Activated CD4-positive, alpha-beta T cell treated with anti-CD3 and anti-CD28 coated beads, Interleukin-2, amount 10 ng/mL, durations not matched to agents 7 days and 5 days (primary cell): ENCODE measurements around the gene DNASE1L2. TPM values are rescaled to one million over a fixed set of nuclear protein-coding genes. Genes with fewer than 3 reads are reported as not detected.

Experiments used
- CTCF ChIA-PET: fragments of 350-600 bp; sonication (Branson Sonifier 250); formaldehyde crosslinking; loops from one replicate; lab custom pipeline; 2021; ENCODE audit warnings: antibody characterized with exemption; lab: Charles Lee
- POLR2A ChIA-PET: fragments of 350-600 bp; sonication (Branson Sonifier 250); formaldehyde crosslinking; loops from one replicate; lab custom pipeline; 2021; ENCODE audit warnings: antibody characterized with exemption; lab: Charles Lee
- DNase-seq: peaks from one replicate; pipeline ENCODE4 v3.0.0-alpha.2; 2020
- H3K27ac Mint-ChIP-seq: one replicate; pipeline ENCODE4 v1.8.0; 2021; ENCODE audit warnings: mild to moderate bottlenecking, moderate library complexity, mixed read lengths
- H3K27me3 Mint-ChIP-seq: one replicate; pipeline ENCODE4 v1.8.0; 2021; ENCODE audit warnings: mixed read lengths
- H3K36me3 Mint-ChIP-seq: one replicate; pipeline ENCODE4 v1.8.0; 2021; ENCODE audit warnings: low read depth, mixed read lengths
- H3K4me1 Mint-ChIP-seq: one replicate; pipeline ENCODE4 v1.8.0; 2021; ENCODE audit warnings: mixed read lengths
- H3K4me3 Mint-ChIP-seq: one replicate; pipeline ENCODE4 v1.8.0; 2021; ENCODE audit warnings: mild to moderate bottlenecking, moderate library complexity, mixed read lengths
- H3K9me3 Mint-ChIP-seq: one replicate; pipeline ENCODE4 v1.8.0; 2021; ENCODE audit warnings: mixed read lengths
- total RNA-seq, 2 experiments: library from RNA; stranded (reverse); gene quantifications; one replicate each; pipeline ENCODE4 v1.2.3, GENCODE V29; 2021

DNASE1L2 gene
- total RNA-seq, 2 experiments from 2014 or later: 2.0 to 3.4 TPM

DNA sequence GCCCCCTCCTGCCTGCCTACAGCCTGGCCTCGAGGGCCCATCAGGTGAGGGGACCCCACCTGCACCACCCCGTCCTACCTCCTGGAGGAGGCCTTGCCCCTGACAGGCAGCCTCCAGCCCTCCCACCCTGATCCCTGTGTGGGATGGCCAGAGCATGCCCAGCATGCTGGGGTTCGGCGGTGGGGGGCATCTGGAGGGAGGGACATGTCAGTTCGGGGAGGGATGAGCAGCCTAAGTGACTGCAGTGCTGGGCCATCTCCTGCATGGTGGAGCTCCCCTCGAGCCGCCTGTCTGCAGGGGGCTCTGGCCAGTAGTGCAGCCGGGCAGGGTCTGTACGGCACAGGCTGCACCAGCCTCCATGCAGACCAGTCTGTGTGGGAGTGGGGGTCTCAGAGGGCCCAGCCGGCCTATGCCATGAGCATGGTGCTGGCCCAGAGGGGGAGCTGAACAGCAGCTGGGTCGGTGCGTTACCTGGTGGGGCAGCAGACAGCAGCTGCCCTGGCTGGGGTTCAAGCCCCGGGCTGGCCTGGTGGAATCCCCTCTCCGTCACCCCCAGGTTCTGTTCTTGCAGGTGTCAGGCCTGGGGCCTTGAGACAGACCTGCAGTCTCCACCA, 35.7 kb downstream of the DNASE1L2 start:
- ChIA-PET CTCF (interaction anchor here (1.0 kb wide), 1 partner anchor 20 kb away, joined by 3 read pairs; the partner anchor contains the start of gene ECI1), POLR2A (no interaction called here)
- DNase-seq: no peak
- H3K27me3 Mint-ChIP-seq: no peaks in the 10 kb centered on the region
- no peak overlapping the region for H3K4me3 Mint-ChIP-seq
- no peak overlapping the region for H3K27ac Mint-ChIP-seq
- peaks cover 5% of the 10 kb centered on the region for H3K36me3 Mint-ChIP-seq
- H3K9me3 Mint-ChIP-seq: no peaks in the 10 kb centered on the region
- H3K4me1 Mint-ChIP-seq: peaks cover 9% of the 10 kb centered on the region

DNA sequence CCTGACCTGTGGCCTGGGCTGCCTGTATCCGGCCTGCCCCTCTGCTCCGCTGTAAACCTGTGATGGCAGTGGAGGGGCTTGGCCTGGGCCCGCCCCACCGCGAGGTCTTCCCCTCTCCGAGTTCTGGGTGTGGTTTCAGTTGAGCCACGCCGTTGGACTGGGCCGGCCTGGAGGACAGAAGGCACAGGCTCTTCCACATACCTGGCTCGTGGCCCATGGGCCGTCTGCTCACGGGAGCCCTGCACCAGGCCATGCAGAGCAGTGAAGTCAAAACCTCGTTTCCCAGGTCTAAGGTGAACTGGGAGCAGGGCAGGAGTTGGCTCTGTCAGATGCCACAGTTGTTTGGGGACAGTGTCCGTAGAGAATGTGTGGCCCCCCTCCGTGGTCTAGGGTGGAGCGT, 37.2 kb downstream of the DNASE1L2 start:
- H3K27ac Mint-ChIP-seq: no peak overlapping the region
- no peaks in the 10 kb centered on the region for H3K27me3 Mint-ChIP-seq
- no peaks in the 10 kb centered on the region for H3K9me3 Mint-ChIP-seq
- H3K4me3 Mint-ChIP-seq: no peak overlapping the region
- ChIA-PET POLR2A (no interaction called here), CTCF (no interaction called here)
- H3K36me3 Mint-ChIP-seq: no peaks in the 10 kb centered on the region
- DNase-seq: no peak
- peaks cover 8% of the 10 kb centered on the region for H3K4me1 Mint-ChIP-seq

DNA sequence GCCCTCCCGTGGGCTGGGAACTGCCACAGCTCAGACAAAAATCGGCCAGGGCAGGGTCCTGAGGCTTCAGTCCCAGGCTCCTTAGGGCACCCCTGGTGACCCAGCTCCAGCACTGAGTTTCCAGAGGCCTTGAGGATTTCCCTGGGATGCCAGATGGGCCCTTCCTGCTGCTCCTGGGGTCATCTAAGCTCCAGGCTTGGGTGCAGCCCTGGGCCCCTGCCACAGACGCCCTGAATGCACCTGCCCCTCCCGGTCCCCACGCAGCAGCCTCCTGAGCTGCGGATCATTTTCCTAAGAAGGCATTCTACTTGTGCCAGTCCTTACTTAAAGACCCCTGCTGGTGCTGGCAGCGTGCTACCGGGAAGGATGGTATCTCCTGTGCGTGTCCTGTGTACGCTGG, 37.7 kb downstream of the DNASE1L2 start:
- no peak overlapping the region for H3K4me3 Mint-ChIP-seq
- ChIA-PET POLR2A (no interaction called here), CTCF (interaction anchor here (0.6 kb wide), 1 partner anchor 210 kb away, joined by 3 read pairs; no protein-coding TSS in a partner anchor)
- DNase-seq: no peak
- no peaks in the 10 kb centered on the region for H3K36me3 Mint-ChIP-seq
- H3K4me1 Mint-ChIP-seq: peaks cover 8% of the 10 kb centered on the region
- H3K27ac Mint-ChIP-seq: no peak overlapping the region
- no peaks in the 10 kb centered on the region for H3K27me3 Mint-ChIP-seq
- H3K9me3 Mint-ChIP-seq: no peaks in the 10 kb centered on the region

DNA sequence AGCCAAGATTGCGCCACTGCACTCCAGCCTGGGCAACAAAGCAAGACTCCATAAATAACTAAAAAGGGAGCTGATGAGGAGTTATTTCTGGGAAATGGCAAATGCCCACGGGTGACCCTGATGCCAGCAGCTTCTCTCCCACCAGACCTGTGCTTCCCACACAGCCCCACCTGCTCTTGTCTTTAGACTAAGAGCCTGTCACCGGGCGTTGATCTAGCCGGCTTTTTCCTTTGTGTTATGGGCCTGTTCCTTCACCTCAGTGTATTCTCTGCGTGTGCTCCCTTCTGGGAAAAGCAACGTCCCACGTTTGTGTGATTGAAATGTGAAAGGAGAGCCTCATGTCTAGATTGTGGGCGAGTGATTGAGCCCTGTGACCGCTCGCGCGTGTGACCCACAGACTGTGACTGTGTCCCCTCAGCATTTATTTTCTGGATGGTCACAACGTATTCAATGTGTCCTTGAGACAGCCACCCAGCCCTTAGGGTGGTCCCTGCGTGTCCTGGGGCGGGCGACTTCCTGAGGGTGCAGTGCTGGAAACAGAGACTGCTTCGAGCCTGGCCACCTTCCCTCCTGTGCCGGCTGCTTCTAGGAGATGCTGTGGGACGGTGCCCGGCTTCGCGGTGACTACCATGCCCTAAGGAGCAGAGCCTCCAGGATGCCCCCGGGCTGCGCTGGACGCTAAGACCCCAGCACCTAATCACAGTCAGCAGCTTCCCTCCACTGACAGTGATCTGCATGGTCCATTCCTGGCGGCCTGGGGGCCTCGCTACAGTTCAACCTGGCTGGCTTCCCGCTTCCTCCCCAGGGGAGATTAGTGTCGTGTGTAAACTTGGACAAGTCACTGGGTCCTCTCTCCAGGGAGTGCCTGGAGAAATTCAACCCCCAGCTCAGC, 39.5 kb downstream of the DNASE1L2 start:
- Mint-ChIP-seq H3K4me3 (no peak overlapping the region), H3K27me3 (no peaks in the 10 kb centered on the region), H3K27ac (no peak overlapping the region), H3K36me3 (no peaks in the 10 kb centered on the region), H3K9me3 (no peaks in the 10 kb centered on the region), H3K4me1 (no peaks in the 10 kb centered on the region)
- POLR2A ChIA-PET: no interaction called here
- CTCF ChIA-PET: no interaction called here
- DNase-seq: no peak

DNA sequence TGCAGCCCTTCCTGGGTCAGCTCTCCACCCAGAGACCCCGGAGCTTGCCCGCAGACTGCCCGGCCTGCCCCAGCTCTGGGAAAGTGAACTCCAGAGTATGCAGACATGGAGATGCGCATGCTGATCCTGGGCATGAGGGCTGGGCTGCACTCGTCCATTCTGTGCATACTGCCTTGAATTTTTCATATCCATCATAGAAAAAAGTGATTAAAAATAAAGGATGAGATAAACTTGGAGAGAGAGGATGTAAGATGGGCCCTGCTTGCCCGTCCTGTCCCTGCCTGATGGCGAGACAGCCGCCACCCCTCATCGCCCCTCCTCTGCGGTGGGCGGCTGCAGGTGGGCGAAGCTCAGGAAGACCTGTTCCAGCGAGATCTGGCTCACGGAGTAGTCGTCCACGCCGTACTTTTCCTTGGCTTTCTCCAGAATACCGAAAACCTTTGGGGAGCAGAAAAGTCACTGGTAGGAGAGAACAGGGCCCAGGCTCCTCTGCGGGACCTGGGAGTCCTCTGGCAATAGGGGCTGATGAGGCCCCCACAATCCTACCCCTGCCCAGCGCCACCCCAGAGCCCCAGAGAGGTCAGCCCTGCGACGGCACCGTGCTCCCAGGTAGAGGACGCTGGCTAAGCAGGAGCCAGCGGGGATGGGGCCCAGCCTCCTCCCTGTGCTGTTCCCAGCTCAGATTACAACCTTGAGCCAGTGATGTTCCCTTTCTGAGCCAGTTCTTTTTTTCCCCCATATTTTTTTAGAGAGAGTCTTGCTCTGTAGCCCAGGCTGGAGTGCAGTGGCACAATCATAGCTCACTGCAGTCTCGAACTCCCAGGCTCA, 40.3 kb downstream of the DNASE1L2 start:
- H3K27ac Mint-ChIP-seq: no peak overlapping the region
- no peak overlapping the region for H3K4me3 Mint-ChIP-seq
- no peak for DNase-seq
- no peaks in the 10 kb centered on the region for H3K36me3 Mint-ChIP-seq
- no peaks in the 10 kb centered on the region for H3K4me1 Mint-ChIP-seq
- POLR2A ChIA-PET: no interaction called here
- H3K9me3 Mint-ChIP-seq: no peaks in the 10 kb centered on the region
- CTCF ChIA-PET: no interaction called here
- no peaks in the 10 kb centered on the region for H3K27me3 Mint-ChIP-seq

DNA sequence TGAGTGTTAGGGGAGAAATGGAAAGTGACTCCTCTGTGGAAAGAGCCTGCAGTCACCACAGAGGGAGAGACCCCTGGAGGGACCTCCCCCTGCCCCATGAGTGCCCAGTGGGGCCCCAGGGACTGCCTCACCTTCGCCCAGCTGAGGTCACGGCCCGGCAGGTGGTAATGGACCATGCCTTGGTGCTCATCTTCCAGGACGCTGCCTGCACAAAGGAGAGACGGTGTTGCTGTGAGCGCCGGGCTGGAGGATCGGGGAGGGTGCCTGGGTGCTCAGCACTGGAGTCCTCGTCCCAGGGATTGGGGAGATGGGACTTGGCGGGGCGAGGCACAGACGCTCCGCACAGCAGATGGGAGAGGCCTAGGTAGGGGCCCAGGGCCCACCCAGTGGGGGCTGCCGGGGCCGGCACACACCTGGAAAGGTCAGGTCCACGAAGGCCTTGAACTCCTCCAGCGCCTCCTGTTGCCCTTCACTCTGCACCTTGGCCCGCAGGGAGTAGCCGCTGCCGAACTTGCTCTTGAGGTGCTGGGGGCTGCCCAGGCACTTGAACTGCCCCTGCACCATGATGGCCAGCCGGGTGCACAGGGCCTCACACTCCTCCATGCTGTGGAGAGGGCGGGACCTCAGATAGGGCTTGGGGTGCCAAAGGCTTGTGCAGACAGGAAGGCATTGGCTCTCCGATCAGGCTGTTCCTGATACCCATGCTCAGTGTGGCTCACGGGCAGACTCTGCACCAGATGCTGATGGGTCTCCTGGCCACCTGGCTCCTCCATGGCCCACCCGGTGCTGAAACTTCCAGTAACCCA, 41.4 kb downstream of the DNASE1L2 start:
- H3K4me3 Mint-ChIP-seq: no peak overlapping the region
- CTCF ChIA-PET: interaction anchor here (0.6 kb wide), 1 partner anchor 1528 kb away, joined by 7 read pairs; no protein-coding TSS in a partner anchor
- H3K27me3 Mint-ChIP-seq: no peaks in the 10 kb centered on the region
- DNase-seq: no peak
- POLR2A ChIA-PET: no interaction called here
- no peak overlapping the region for H3K27ac Mint-ChIP-seq
- H3K4me1 Mint-ChIP-seq: no peaks in the 10 kb centered on the region
- no peaks in the 10 kb centered on the region for H3K36me3 Mint-ChIP-seq
- no peaks in the 10 kb centered on the region for H3K9me3 Mint-ChIP-seq

DNA sequence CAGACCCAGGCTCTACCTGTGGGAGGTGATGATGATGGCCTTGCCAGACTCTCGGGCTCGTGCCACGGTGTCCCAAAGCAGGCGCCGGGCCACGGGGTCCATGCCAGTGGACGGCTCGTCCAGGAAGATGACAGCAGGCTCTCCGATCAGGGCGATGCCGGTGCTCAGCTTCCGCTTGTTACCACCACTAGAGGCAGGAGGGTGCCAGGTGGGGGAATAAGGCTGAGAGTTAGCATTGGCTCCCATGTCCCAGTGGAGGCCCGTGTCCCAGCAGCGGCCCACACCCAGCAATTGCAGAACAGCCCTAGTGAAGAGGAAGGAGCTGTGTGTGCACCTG, 42.0 kb downstream of the DNASE1L2 start:
- Mint-ChIP-seq H3K27ac (no peak overlapping the region), H3K9me3 (no peaks in the 10 kb centered on the region), H3K4me3 (no peak overlapping the region), H3K4me1 (no peaks in the 10 kb centered on the region), H3K36me3 (no peaks in the 10 kb centered on the region), H3K27me3 (no peaks in the 10 kb centered on the region)
- ChIA-PET POLR2A (no interaction called here), CTCF (interaction anchor here (0.6 to 0.9 kb wide), 2 partner anchors 26 to 34 kb away, joined by 3 to 4 read pairs; no protein-coding TSS in a partner anchor)
- no peak for DNase-seq

DNA sequence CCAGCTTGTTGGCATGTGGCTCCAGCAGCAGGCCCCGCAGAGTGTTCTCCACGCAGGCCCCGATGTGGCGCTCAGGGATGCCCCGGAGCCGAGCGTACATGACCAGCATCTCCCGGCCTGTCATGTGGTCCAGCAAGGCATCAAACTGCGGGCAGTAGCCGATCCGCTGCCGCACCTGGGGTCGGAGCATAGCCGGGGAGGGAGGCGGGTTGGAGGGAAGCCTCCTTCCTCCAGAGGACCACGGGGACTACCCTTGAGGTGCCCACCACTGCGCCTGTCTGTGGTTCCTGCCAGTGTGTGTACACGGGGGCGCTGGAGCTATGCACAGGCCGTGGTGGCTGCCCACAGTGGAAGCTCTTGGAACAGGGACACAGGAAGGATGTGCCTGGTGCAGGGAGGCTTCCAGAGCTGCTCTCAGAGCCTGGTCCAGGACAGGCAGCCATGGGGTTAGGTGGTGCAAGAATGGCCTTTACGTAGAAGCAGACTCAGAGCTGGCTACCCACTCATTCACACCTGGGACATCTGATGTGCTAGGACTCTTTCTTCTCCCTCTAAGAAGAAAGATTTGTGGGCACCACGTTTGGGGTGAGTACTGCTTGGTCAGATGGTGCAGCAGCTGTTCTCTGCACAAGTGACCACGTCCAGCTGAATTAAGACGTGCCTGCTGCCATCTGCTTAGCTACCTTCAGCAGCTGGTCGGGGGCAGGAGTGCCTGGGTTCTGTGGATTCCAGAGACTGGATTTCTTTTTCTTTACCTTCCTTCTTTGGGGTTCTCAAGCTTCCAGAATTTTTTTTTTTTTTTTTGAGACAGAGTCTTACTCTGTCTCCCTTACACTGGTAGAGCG, 42.9 kb downstream of the DNASE1L2 start:
- POLR2A ChIA-PET: interaction anchor here (0.6 kb wide), 1 partner anchor 43 kb away, joined by 3 read pairs; no protein-coding TSS in a partner anchor
- no peaks in the 10 kb centered on the region for H3K36me3 Mint-ChIP-seq

DNA sequence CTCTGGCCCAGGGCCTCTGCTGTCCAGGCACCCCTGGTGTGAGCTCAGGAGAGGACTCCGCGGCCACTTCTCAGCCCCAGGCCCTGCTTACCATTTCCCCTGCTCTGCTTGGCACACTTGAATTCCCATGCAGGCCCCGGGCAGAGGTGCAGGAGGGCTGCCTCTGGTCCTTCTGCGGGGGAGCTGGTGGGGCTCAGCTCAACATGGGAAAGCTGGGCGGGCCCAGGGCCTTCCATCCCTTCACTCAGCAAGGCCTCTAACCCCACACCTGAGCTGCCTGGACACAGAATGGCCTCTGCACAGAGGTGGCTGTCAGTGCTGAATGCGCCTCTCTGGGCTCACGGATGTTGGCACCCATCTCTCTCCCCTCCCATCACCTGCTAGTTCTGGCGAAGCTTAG, 44.2 kb downstream of the DNASE1L2 start:
- ChIA-PET POLR2A (no interaction called here), CTCF (interaction anchor here (0.5 to 1.2 kb wide), 2 partner anchors 9 to 299 kb away, joined by 3 to 5 read pairs; partner anchors contain the start of gene NOXO1)

More for the DNA sequence above, 42.9 kb downstream of the DNASE1L2 start:
- Mint-ChIP-seq H3K4me3 (no peak overlapping the region), H3K4me1 (no peaks in the 10 kb centered on the region), H3K9me3 (no peaks in the 10 kb centered on the region), H3K27ac (no peak overlapping the region), H3K27me3 (no peaks in the 10 kb centered on the region)
- CTCF ChIA-PET: interaction anchor here (0.6 to 1.1 kb wide), 5 partner anchors 8 to 33 kb away, joined by 3 to 4 read pairs (median 3); no protein-coding TSS in a partner anchor
- DNase-seq: no peak

DNA sequence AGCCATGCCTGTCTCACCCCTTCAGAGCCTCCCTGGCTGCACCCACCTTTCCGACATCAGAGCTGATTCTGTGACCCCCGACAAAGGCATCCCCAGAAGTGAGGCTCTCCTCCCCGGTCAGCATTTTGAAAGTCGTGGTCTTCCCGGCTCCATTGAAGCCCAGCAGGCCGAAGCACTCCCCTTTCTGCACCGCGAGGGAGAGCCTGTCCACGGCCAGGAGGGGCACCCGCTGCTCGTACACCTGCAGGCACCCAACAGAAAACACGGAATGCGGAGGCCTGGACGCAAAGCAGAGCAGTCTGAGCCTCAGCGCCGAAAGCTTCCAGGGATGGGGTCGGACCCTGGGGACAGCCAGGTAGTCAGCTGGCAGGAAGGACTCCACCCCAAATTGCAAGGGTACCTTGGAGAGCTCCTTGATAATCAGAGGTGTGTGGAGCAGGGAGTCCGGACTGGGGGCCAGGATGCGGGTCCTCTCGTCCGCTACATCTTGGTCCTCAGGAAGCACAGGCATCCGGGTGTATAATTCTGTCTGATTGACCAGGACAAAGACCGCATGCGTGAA, 44.8 kb downstream of the DNASE1L2 start:
- Mint-ChIP-seq H3K27ac (no peak overlapping the region), H3K9me3 (no peaks in the 10 kb centered on the region), H3K27me3 (no peaks in the 10 kb centered on the region), H3K4me3 (no peak overlapping the region), H3K4me1 (no peaks in the 10 kb centered on the region), H3K36me3 (no peaks in the 10 kb centered on the region)
- ChIA-PET CTCF (interaction anchor here (0.6 to 1.2 kb wide), 3 partner anchors 8 to 951 kb away, joined by 3 to 5 read pairs (median 3); no protein-coding TSS in a partner anchor), POLR2A (no interaction called here)
- no peak for DNase-seq

More for the DNA sequence above, 44.2 kb downstream of the DNASE1L2 start:
- Mint-ChIP-seq H3K27me3 (no peaks in the 10 kb centered on the region), H3K9me3 (no peaks in the 10 kb centered on the region), H3K27ac (no peak overlapping the region), H3K4me3 (no peak overlapping the region), H3K36me3 (no peaks in the 10 kb centered on the region), H3K4me1 (no peaks in the 10 kb centered on the region)
- no peak for DNase-seq

DNA sequence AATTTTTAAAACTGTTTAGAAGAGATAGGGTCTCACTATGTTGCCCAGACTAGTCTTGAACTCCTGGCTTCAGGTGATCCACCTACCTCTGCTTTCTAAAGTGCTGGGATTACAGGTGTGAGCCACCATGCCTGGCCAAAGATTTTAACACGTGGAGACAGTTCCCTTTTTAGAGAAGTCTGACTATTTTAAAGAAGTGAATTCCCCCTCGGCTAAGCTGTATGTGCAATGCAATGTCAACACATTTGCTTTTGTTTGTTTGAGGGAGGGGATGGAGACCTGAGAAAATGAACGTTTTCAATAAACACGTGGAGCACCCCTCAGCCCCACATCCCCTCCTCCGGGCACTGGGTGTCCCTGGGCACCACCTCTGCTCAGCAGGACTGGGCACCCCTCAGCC, 46.0 kb downstream of the DNASE1L2 start:
- ChIA-PET POLR2A (no interaction called here), CTCF (no interaction called here)
- no peaks in the 10 kb centered on the region for H3K36me3 Mint-ChIP-seq
- H3K4me1 Mint-ChIP-seq: no peaks in the 10 kb centered on the region
- DNase-seq: no peak
- H3K27ac Mint-ChIP-seq: no peak overlapping the region
- H3K9me3 Mint-ChIP-seq: no peaks in the 10 kb centered on the region
- no peak overlapping the region for H3K4me3 Mint-ChIP-seq
- no peaks in the 10 kb centered on the region for H3K27me3 Mint-ChIP-seq
